HG02973 (cell line): ENCODE data around the gene PHF21A.

Source experiments
- ATAC-seq: cut with Tn5 transposase; IDR thresholded peaks from one replicate; pipeline ENCODE4 v1.9.1; 2021; ENCODE audit warnings: moderate library complexity; ENCODE audit not compliant: unreplicated experiment

The PHF21A gene

GRCh38 chr11:45889966-45890365, 231.3 kb downstream of the PHF21A start:
- ATAC-seq, result no peak

DNA sequence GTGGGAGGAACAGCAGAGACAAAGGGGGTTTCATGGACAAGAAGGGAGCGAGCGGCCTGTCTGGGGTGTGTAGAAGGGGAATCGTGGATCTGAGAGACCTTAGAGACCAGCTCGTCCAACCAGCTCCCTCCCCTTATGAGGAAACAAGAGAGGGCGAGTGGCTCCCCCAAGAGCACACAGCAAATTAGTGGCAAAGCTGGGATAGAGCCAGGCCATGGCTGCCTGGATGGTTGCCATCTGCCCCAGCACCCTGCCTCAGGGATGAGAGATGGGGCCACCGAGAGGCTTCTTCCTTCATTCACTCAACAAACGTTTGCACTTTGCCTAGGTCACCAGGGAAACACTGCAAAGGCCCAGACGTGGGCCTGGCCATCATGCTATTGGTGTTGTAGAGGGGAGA, 231.7 kb downstream of the PHF21A start:
- ATAC-seq, result no peak

- ATAC-seq, result no peak
Observed at GRCh38 chr11:45887587-45887986, 233.7 kb downstream of the PHF21A start.

DNA sequence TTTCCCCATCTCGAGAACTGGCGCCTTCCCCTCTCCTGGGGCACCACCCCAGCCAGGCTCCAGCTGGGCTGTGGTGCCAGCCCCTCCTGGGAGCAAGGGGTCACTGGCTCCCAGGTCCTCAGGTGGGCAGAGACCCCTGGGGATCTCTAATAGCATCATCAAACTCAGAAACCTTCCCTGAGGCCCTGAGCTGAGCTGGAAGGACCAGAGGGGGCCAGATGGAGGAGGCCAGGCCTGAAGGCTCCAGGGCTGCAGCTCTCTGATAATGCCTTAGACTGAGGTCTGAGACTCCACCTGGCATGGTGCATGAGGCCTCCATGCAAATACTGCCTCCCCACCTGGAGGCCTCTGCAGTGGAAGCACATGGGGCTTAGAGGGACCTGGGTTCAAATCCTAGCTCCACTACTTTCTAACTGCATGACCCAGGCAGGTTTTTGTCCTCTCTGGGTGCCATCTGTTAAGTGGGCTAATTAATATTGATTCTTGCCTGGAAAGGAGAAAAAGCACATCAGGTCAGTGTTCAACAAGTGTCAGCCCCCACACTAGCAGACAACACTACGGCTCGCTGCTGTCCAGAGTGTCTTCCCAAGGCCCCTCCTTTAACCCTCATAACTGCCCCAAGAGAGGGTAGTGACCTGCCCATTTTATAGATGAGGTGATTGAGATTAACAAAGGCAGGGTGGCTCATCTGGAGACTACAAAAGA, 234.3 kb downstream of the PHF21A start:
- no peak for ATAC-seq

DNA sequence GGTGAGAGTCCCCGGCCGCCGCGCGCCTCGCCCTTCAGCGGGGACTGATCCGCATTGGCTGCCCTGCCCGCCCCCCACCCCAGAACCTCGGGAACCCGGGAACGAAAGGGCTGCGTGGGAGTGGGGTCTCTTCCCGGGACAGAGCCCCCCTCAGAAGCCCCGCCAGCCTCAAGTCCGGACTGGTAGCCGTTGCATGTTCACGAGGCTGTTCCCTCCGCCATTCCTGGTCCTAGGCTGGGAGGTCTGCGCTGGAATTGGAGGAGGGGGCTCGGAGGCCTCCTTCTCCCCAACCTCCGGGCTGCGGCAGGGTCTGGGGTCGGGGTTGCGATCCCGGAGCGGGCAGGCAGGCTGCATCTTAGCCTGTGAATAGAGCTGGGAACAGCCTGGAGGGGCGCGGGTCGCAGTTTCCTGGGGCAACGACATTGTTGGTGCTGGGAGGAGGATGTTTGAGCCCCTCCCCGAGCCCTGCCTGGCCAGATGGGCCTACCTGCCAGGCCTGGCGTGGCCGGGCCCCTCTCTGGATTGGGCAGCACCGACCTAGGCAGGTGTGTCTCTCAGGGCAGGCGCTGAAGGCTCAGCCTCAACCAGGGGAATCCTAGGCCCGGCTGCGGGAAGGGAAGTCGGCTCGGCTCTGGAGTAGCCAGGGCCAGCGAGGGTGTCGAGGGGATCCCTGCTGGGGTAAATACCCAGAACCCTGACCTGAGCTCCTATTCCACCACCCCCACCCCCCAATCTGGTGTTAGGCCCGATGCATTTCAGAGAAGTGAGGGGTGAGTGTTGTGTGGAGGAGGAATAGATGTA, 235.1 kb downstream of the PHF21A start:
- no peak for ATAC-seq

DNA sequence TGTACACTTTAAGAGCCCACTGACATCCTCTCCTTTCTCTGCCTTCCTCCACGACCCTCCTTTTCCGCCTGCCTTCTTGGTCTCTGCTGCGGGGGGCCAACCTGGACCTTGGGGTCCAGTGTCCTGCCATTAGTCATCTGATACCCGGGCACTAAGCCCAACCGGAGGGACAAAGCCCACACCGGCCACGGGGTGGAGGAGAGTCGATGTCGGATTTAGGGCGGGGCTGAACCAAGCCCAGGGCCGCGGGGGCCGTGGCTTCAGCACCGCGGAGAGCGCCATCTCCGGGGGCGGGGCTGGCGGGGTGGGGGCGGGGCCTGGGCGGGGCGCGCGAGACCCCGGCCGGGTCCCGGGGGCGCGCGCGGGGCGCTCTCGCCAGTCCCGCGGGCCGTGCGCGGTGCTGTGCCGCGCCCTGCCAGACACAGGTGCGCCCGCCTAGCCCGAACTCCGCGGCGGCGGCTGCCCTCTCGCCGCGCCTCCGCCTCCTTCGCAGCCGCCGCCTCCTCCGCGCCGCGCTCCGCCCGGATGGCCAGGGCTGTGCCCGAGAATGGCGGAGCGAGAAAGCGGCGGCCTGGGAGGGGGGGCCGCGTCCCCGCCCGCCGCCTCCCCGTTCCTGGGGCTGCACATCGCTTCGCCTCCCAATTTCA, 235.9 kb downstream of the PHF21A start, which contains the start of gene MAPK8IP1:
Gene MAPK8IP1, plus strand, starts transcription at position 378 of the 647 bp plus-strand sequence. Its CDS starts 170 bp downstream, at position 548.
- ATAC-seq, result peak; percentile 54

DNA sequence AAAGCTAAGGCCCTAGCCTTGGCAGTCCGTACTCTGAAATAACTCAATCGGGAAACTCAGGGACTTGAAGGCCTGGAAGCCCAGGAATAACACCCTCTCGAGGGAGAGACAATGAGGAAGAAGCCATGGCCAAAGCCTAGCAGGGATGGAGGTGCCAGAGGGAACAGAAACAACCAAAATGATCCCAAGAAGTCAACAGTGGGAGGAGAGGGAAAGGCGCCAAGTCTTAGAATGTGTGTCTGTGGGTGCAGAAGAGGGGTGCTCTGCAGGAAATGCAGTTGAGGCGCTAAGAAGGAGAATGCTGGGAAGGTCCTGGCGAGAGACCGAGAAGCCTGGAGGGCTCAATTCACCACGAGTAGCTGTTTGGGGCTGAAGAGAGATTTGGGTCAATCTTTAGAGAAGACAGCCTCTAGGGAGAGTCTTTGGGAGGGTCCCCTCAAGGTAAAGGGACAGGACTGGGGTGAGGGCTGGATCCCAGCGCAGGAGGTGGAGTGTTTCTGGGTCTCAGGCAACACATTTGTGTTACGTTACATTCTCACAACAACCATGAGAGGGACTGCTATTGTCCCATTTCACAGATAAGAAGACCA, 236.6 kb downstream of the PHF21A start:
- no peak for ATAC-seq
